CD4-positive, alpha-beta T cell (primary cell): ENCODE results near the gene MAST4. TPM values are rescaled to one million over a fixed set of nuclear protein-coding genes. Genes with fewer than 3 reads are reported as not detected.

Experiments
- ATAC-seq: fragments of 200-7000 bp; cut with Tn5 transposase; one replicate; pipeline ENCODE4 v1.10.0; 2022; ENCODE audit warnings: mild to moderate bottlenecking; ENCODE audit not compliant: poor library complexity
- CTCF ChIA-PET: fragments of 350-600 bp; sonication (Branson Sonifier 250); formaldehyde crosslinking; loops from one replicate; lab custom pipeline; 2021; ENCODE audit warnings: antibody characterized with exemption, inconsistent platforms; lab: Charles Lee
- POLR2A ChIA-PET: fragments of 350-600 bp; sonication (Branson Sonifier 250); formaldehyde crosslinking; loops from one replicate; lab custom pipeline; 2021; ENCODE audit warnings: antibody characterized with exemption, inconsistent platforms; lab: Charles Lee
- DNase-seq, 14 experiments: peaks; one replicate each; pipeline ENCODE4 v3.0.0-alpha.2; 2013 to 2020; ENCODE audit warnings: mixed read lengths in 2 of 14
- H3K27ac ChIP-seq, 2 donors: one replicate each; pipeline versions ENCODE4 v1.5.1 to v1.7.0; 2013; ENCODE audit warnings: low read length in 2 of 2, low read depth in 1 of 2, mild to moderate bottlenecking in 1 of 2
- H3K27me3 ChIP-seq, 2 experiments: 1 replicate in 1 of 2; 2 replicates in 1 of 2; pipeline versions ENCODE4 v1.6.1 to v1.7.0; 2013; ENCODE audit warnings: low read length in 2 of 2, control low read depth in 1 of 2, mild to moderate bottlenecking in 1 of 2, moderate library complexity in 1 of 2; ENCODE audit not compliant: insufficient read depth in 2 of 2, control insufficient read depth in 1 of 2
- H3K36me3 ChIP-seq: one replicate; pipeline ENCODE4 v1.6.1; 2013; ENCODE audit warnings: low read length, control low read depth; ENCODE audit not compliant: insufficient read depth
- H3K4me1 ChIP-seq: one replicate; pipeline ENCODE4 v1.6.1; 2013; ENCODE audit warnings: low read length, control low read depth; ENCODE audit not compliant: insufficient read depth
- H3K4me3 ChIP-seq: one replicate; pipeline ENCODE4 v1.5.1; 2013; ENCODE audit warnings: mild to moderate bottlenecking, low read length, moderate library complexity
- H3K9me3 ChIP-seq, 2 experiments: 1 replicate in 1 of 2; 2 replicates in 1 of 2; pipeline versions ENCODE4 v1.6.1 to v1.7.0; 2013; ENCODE audit warnings: low read length in 2 of 2, mild to moderate bottlenecking in 2 of 2, control low read depth in 1 of 2, moderate library complexity in 1 of 2; ENCODE audit not compliant: control insufficient read depth in 1 of 2, insufficient read depth in 1 of 2
- H3K27ac Mint-ChIP-seq: one replicate; pipeline ENCODE4 v1.8.0; 2020; ENCODE audit warnings: mixed read lengths
- H3K27me3 Mint-ChIP-seq: one replicate; pipeline ENCODE4 v1.8.0; 2021; ENCODE audit warnings: mixed read lengths
- H3K36me3 Mint-ChIP-seq: one replicate; pipeline ENCODE4 v1.8.0; 2021; ENCODE audit warnings: low read depth, mixed read lengths
- H3K4me1 Mint-ChIP-seq: one replicate; pipeline ENCODE4 v1.8.0; 2021; ENCODE audit warnings: low read depth, mixed read lengths
- H3K4me3 Mint-ChIP-seq: one replicate; pipeline ENCODE4 v1.8.0; 2020; ENCODE audit warnings: mild to moderate bottlenecking, mixed read lengths
- H3K9me3 Mint-ChIP-seq: one replicate; pipeline ENCODE4 v1.8.0; 2020; ENCODE audit warnings: mixed read lengths
- CTCF ChIP-seq: fragments of 200-600 bp; IDR thresholded peaks from one replicate; pipeline ENCODE4 v1.8.0; 2022; ENCODE audit warnings: antibody characterized with exemption, mild to moderate bottlenecking
- intact Hi-C, 2 experiments: fragments of 100-400 bp; cut with DNase I in 1 of 2; cut with micrococcal nuclease in 1 of 2; formaldehyde crosslinking; loops; one replicate each; pipeline versions ENCODE4 v1.15.1 to v1.9.0; 2023 to 2025; cut with DNase I, micrococcal nuclease
- total RNA-seq, 174 experiments: library from RNA in 2 of 174; stranded (reverse) in 2 of 174; gene quantifications; one replicate each; pipeline ENCODE4 v1.2.3 and lab custom pipeline; 2021 to 2026

The MAST4 gene
- total RNA-seq, 2 experiments from 2014 or later: 21.3 to 21.6 TPM

GRCh38 chr5:66986534-66986933 lies 390.3 kb downstream of the MAST4 start:
- H3K4me3 ChIP-seq: no peak overlapping the region
- no peak overlapping the region for H3K27ac Mint-ChIP-seq
- ATAC-seq (no peak), DNase-seq (no peak)
- H3K27me3 ChIP-seq: no peaks in the 10 kb centered on the region
- no peak for TF ChIP-seq CTCF
- H3K9me3 Mint-ChIP-seq: no peaks in the 10 kb centered on the region
- H3K4me1 Mint-ChIP-seq: peaks cover 5% of the 10 kb centered on the region
- intact Hi-C loops: loop anchor here in 1 of 2 experiments (5.0 kb wide), 2 partner anchors 106 to 161 kb away; no protein-coding TSS in a partner anchor
- H3K36me3 Mint-ChIP-seq: no peaks in the 10 kb centered on the region
- CTCF ChIA-PET: no interaction called here
- no peak overlapping the region for H3K27ac ChIP-seq
- POLR2A ChIA-PET: interaction anchor here (1.2 to 1.5 kb wide), 2 partner anchors 18 to 170 kb away, joined by 3 to 6 read pairs; no protein-coding TSS in a partner anchor
- no peaks in the 10 kb centered on the region for H3K36me3 ChIP-seq
- no peak overlapping the region for H3K4me3 Mint-ChIP-seq
- no peaks in the 10 kb centered on the region for H3K4me1 ChIP-seq
- H3K27me3 Mint-ChIP-seq: no peaks in the 10 kb centered on the region
- no peaks in the 10 kb centered on the region for H3K9me3 ChIP-seq

- H3K27me3 ChIP-seq: no peaks in the 10 kb centered on the region
- Mint-ChIP-seq H3K27ac (no peak overlapping the region), H3K36me3 (no peaks in the 10 kb centered on the region), H3K4me1 (peaks cover 5% of the 10 kb centered on the region), H3K27me3 (no peaks in the 10 kb centered on the region), H3K4me3 (no peak overlapping the region), H3K9me3 (no peaks in the 10 kb centered on the region)
- H3K27ac ChIP-seq: no peak overlapping the region
- TF ChIP-seq CTCF: no peak
- ATAC-seq (no peak), DNase-seq (no peak)
- H3K9me3 ChIP-seq: no peaks in the 10 kb centered on the region
- no peaks in the 10 kb centered on the region for H3K36me3 ChIP-seq
- ChIA-PET POLR2A (interaction anchor here (0.9 to 1.5 kb wide), 3 partner anchors 18 to 220 kb away, joined by 3 to 6 read pairs (median 3); no protein-coding TSS in a partner anchor), CTCF (interaction anchor here (1.3 to 2.4 kb wide), 3 partner anchors 8 to 148 kb away, joined by 3 to 8 read pairs (median 8); no protein-coding TSS in a partner anchor)
- no peaks in the 10 kb centered on the region for H3K4me1 ChIP-seq
- H3K4me3 ChIP-seq: no peak overlapping the region
- intact Hi-C loops: loop anchor here in 1 of 2 experiments (5.0 kb wide), 2 partner anchors 105 to 160 kb away; no protein-coding TSS in a partner anchor
Measured at GRCh38 chr5:66987126-66987525, 390.9 kb downstream of the MAST4 start.

- ATAC-seq: no peak
- POLR2A ChIA-PET: interaction anchor here (0.9 to 1.5 kb wide), 4 partner anchors 17 to 220 kb away, joined by 3 to 6 read pairs (median 3); no protein-coding TSS in a partner anchor
- H3K4me1 ChIP-seq: no peaks in the 10 kb centered on the region
Measured at GRCh38 chr5:66987540-66987939, 391.3 kb downstream of the MAST4 start.

More at GRCh38 chr5:66987540-66987939, 391.3 kb downstream of the MAST4 start:
- Histone ChIP-seq H3K9me3 (no peaks in the 10 kb centered on the region), H3K27me3 (no peaks in the 10 kb centered on the region), H3K27ac (no peak overlapping the region), H3K36me3 (no peaks in the 10 kb centered on the region), H3K4me3 (no peak overlapping the region)
- Mint-ChIP-seq H3K9me3 (no peaks in the 10 kb centered on the region), H3K4me1 (peaks cover 5% of the 10 kb centered on the region), H3K4me3 (no peak overlapping the region), H3K36me3 (no peaks in the 10 kb centered on the region), H3K27ac (no peak overlapping the region), H3K27me3 (no peaks in the 10 kb centered on the region)
- CTCF ChIA-PET: interaction anchor here (0.6 to 2.4 kb wide), 10 partner anchors 9 to 571 kb away, joined by 3 to 8 read pairs (median 3); no protein-coding TSS in a partner anchor
- DNase-seq: no peak
- intact Hi-C loops: loop anchor here in 1 of 2 experiments (5.0 kb wide), 2 partner anchors 105 to 160 kb away; no protein-coding TSS in a partner anchor
- TF ChIP-seq CTCF: no peak
